ENCODE measurements around the gene ASCL2. TPM values are rescaled to one million over a fixed set of nuclear protein-coding genes. Genes with fewer than 3 reads are reported as not detected.
A peak's percentile ranks its signal among the peaks of the same experiment; 100 is the strongest.

ASCL2 gene, protein sequence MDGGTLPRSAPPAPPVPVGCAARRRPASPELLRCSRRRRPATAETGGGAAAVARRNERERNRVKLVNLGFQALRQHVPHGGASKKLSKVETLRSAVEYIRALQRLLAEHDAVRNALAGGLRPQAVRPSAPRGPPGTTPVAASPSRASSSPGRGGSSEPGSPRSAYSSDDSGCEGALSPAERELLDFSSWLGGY
- not detected for polyA plus RNA-seq (2013, experiment 1 of 4)
- 0.23 TPM for polyA plus RNA-seq (2013, experiment 2 of 4)
- 0.21 TPM for polyA plus RNA-seq (2013, experiment 3 of 4)
- polyA plus RNA-seq (2013, experiment 4 of 4) = 0.24 TPM

DNA sequence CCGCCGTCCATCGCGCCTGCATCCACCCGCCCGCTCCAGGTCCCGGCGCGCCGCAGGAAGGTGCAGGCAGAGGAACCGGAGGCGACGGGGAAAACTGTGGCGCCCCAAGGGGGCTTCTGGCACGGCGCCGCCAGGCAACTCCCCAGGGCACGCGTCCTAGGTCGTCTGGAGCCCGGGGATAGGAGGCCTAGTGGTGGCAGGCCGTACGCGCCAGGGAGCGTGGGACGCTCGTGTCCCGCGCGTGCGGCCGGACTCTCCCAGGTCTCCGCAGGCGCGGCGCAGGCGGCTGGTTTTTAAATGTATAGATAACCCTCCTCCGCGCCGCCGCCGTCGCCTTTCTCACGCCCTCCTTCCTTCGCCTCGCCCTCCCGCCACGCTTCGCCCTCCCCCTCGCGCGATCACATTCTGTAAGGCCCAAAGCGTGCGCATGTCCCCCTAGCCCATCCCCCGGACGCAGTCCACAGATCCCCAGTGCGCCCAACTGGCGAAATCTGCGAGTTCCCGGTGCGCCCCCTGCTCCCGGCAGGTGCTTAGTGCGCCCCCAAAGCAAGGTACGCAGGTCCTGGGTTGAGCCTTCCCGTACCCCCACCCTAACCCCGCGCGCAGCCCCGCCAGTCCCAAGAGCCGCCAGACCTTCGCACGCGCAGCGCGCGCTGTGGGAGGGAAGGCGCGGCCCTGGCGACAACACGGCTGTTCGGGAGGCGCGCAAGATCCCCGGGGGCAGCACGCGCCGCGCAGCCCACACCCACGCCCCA is at the start of gene ASCL2:
Gene ASCL2, minus strand, starts transcription at position 267 of the 755 bp plus-strand sequence. Its CDS starts 256 bp downstream, at position 11.
- Histone ChIP-seq H3K9me3 (ENCODE audit: control insufficient read depth, low read length) (no peaks in the 10 kb centered on the region), H3K4me1 (ENCODE audit: control insufficient read depth, insufficient read depth, low read length) (no peaks in the 10 kb centered on the region), H3K4me3 (ENCODE audit: insufficient read depth, low read depth, low read length) (peak within 1 kb of the TSS; percentile 29), H3K36me3 (ENCODE audit: control insufficient read depth, insufficient read depth, low read length) (no peaks in the 10 kb centered on the region), H3K27ac (ENCODE audit: insufficient read depth, low read depth, low read length, poor library complexity, severe bottlenecking) (no peak within 1 kb of the TSS), H3K27me3 (ENCODE audit: control insufficient read depth, insufficient read depth, low read length, poor library complexity, severe bottlenecking) (peaks cover 84% of the 10 kb centered on the region)
- 31 to 38% methylated on average over 89 of the region's 89 CpGs for WGBS, 2 experiments

DNA sequence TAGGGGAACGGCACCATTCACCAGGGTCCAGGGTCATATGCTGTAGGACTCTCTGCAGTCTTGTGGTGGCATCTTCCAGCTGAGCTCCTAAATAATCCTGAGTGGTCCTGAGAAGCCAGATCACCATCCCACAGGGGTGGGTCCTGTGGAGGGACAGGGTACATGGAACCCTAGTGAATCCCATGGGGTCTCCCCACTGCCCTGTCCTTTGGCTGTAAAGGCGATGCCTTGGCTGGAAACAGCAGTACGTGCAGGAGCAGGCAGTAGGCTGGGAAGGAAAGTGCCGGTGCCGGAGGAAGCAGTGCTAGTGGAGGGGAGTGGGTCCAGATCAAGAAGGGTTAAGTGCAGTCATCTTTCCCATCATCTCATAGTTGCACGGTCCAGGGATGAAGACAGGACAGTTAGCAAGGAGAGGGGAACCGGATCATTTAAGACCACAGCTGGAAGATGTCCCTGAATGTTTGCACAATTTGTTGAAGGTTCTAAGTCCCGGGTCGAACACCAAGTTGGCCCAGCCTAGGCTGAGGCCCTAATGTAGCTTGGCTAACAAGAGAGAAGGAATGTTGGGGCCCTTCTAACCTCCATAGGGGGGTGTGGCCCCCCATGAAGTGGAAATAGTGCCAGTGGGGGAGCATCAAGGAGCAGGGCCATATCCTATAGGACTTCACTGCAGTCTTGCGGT is 49.5 kb upstream of the ASCL2 start:
- H3K27ac ChIP-seq (ENCODE audit: insufficient read depth, low read depth, low read length, poor library complexity, severe bottlenecking) = no peak overlapping the region
- H3K9me3 ChIP-seq (ENCODE audit: control insufficient read depth, low read length) = no peaks in the 10 kb centered on the region
- no peaks in the 10 kb centered on the region for H3K36me3 ChIP-seq (ENCODE audit: control insufficient read depth, insufficient read depth, low read length)
- 92 to 94% methylated on average over 10 of the region's 10 CpGs for WGBS, 2 experiments
- no peaks in the 10 kb centered on the region for H3K27me3 ChIP-seq (ENCODE audit: control insufficient read depth, insufficient read depth, low read length, poor library complexity, severe bottlenecking)
- no peaks in the 10 kb centered on the region for H3K4me1 ChIP-seq (ENCODE audit: control insufficient read depth, insufficient read depth, low read length)
- no peak overlapping the region for H3K4me3 ChIP-seq (ENCODE audit: insufficient read depth, low read depth, low read length)

DNA sequence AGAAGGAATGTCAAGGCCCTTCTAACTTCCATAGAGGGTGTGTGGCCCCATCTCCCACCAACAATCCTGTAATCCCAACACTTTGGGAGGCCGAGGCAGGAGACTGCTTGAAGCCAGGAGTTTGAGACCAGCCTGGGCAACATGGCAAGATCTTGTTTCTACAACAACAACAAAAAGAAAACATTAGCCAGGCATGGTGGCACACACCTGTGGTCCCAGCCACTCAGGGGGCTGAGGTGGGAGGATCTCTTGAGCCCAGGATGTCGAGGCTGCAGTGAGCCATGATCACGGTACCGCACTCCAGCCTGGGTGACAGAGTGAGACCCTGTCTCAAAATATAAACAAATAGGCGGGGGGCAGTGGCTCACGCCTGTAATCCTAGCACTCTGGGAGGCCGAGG is 48.3 kb upstream of the ASCL2 start:
- Histone ChIP-seq H3K4me3 (ENCODE audit: insufficient read depth, low read depth, low read length) (no peak overlapping the region), H3K36me3 (ENCODE audit: control insufficient read depth, insufficient read depth, low read length) (no peaks in the 10 kb centered on the region)

DNA sequence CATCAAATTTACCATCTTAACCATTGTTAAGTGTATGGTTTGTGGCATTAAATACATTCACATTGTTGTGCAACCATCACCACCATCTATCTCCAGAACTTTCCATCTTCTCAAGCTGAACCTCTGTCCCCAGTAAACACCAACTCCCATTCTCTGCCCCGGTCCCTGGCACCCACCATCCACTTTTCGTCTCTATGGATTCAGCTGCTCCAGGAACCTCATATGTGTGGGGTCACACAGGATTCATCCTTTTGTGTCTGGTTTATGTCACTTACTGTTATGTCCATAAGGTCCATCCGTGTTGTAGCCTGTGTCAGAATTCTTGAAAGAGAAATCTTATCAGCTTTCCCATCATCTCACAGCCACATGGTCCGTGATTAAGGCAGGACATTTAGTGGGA is 47.7 kb upstream of the ASCL2 start:
- Histone ChIP-seq H3K27ac (ENCODE audit: insufficient read depth, low read depth, low read length, poor library complexity, severe bottlenecking) (no peak overlapping the region), H3K4me1 (ENCODE audit: control insufficient read depth, insufficient read depth, low read length) (no peaks in the 10 kb centered on the region), H3K27me3 (ENCODE audit: control insufficient read depth, insufficient read depth, low read length, poor library complexity, severe bottlenecking) (no peaks in the 10 kb centered on the region), H3K4me3 (ENCODE audit: insufficient read depth, low read depth, low read length) (no peak overlapping the region), H3K36me3 (ENCODE audit: control insufficient read depth, insufficient read depth, low read length) (no peaks in the 10 kb centered on the region), H3K9me3 (ENCODE audit: control insufficient read depth, low read length) (no peaks in the 10 kb centered on the region)
- 93 to 94% methylated on average over 4 of the region's 4 CpGs for WGBS, 2 experiments

More for the DNA sequence above, 48.3 kb upstream of the ASCL2 start:
- no peak overlapping the region for H3K27ac ChIP-seq (ENCODE audit: insufficient read depth, low read depth, low read length, poor library complexity, severe bottlenecking)
- H3K27me3 ChIP-seq (ENCODE audit: control insufficient read depth, insufficient read depth, low read length, poor library complexity, severe bottlenecking) = no peaks in the 10 kb centered on the region
- no peaks in the 10 kb centered on the region for H3K9me3 ChIP-seq (ENCODE audit: control insufficient read depth, low read length)
- 86 to 89% methylated on average over 7 of the region's 7 CpGs for WGBS, 2 experiments
- H3K4me1 ChIP-seq (ENCODE audit: control insufficient read depth, insufficient read depth, low read length) = no peaks in the 10 kb centered on the region

- no peak overlapping the region for H3K4me3 ChIP-seq (ENCODE audit: insufficient read depth, low read depth, low read length)
- H3K27me3 ChIP-seq (ENCODE audit: control insufficient read depth, insufficient read depth, low read length, poor library complexity, severe bottlenecking) = no peaks in the 10 kb centered on the region
- H3K9me3 ChIP-seq (ENCODE audit: control insufficient read depth, low read length) = no peaks in the 10 kb centered on the region
- 91 to 92% methylated on average over 17 of the region's 17 CpGs for WGBS, 2 experiments
- no peaks in the 10 kb centered on the region for H3K36me3 ChIP-seq (ENCODE audit: control insufficient read depth, insufficient read depth, low read length)
- no peak overlapping the region for H3K27ac ChIP-seq (ENCODE audit: insufficient read depth, low read depth, low read length, poor library complexity, severe bottlenecking)
- no peaks in the 10 kb centered on the region for H3K4me1 ChIP-seq (ENCODE audit: control insufficient read depth, insufficient read depth, low read length)
Observed at GRCh38 chr11:2317354-2318050, 47.1 kb upstream of the ASCL2 start.

DNA sequence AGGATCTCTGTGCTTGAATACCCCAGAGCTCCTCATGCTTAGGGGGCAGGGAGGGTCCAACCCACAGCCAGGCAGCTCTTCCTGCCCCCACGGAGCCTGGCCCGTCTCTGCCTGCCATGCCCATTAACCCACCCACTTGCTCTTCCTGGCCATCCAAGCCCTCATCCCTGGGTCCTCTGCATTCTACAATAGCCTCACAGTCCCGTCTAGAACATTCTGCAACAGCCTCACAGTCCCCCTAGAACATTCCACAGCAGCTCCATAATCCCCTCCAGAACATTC is 46.5 kb upstream of the ASCL2 start:
- 90 to 91% methylated on average over 3 of the region's 3 CpGs for WGBS, 2 experiments
- H3K27ac ChIP-seq (ENCODE audit: insufficient read depth, low read depth, low read length, poor library complexity, severe bottlenecking) = no peak overlapping the region
- no peak overlapping the region for H3K4me3 ChIP-seq (ENCODE audit: insufficient read depth, low read depth, low read length)
- H3K27me3 ChIP-seq (ENCODE audit: control insufficient read depth, insufficient read depth, low read length, poor library complexity, severe bottlenecking) = no peaks in the 10 kb centered on the region
- H3K9me3 ChIP-seq (ENCODE audit: control insufficient read depth, low read length) = no peaks in the 10 kb centered on the region
- no peaks in the 10 kb centered on the region for H3K4me1 ChIP-seq (ENCODE audit: control insufficient read depth, insufficient read depth, low read length)
- no peaks in the 10 kb centered on the region for H3K36me3 ChIP-seq (ENCODE audit: control insufficient read depth, insufficient read depth, low read length)

DNA sequence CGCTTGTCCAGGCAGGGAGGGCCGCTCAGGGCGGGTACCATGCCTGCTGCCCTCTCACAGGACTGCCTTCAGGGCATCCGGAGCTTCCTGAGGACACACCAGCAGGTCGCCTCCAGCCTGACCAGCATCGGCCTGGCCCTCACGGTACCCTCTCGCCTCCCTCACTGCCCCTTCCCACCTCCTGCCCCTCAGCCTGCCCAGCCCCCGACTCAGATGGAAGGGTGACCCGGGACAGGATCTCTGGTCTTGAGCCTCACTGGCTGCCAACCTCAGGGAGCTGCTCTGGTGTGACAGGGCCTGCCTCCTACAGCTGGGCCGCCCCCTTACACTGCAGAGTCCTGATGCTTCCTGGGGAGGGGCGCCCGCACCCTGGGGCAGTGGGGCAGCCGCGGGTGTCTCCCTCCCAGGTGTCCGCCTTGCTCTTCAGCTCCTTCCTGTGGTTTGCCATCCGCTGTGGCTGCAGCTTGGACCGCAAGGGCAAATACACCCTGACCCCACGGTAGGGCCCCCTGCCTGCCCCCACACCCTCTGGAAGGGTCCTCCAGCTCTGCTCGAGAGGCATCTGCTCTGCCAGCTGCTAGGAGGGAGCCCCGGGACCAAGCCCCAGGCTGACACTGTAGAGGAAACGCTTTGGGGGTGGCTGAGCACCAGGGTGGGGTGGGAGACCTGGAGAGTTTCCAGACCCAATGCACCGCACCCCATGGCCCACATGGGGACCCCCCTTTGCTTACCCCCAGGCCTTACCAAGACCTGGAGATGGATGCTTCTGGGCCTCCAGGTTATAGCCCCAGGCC is 46.0 kb upstream of the ASCL2 start:
- H3K9me3 ChIP-seq (ENCODE audit: control insufficient read depth, low read length) = no peaks in the 10 kb centered on the region
- WGBS, 2 experiments = 93% methylated on average over 23 of the region's 23 CpGs
- no peaks in the 10 kb centered on the region for H3K4me1 ChIP-seq (ENCODE audit: control insufficient read depth, insufficient read depth, low read length)
- H3K27me3 ChIP-seq (ENCODE audit: control insufficient read depth, insufficient read depth, low read length, poor library complexity, severe bottlenecking) = no peaks in the 10 kb centered on the region
- no peak overlapping the region for H3K27ac ChIP-seq (ENCODE audit: insufficient read depth, low read depth, low read length, poor library complexity, severe bottlenecking)
- H3K36me3 ChIP-seq (ENCODE audit: control insufficient read depth, insufficient read depth, low read length) = no peaks in the 10 kb centered on the region
- no peak overlapping the region for H3K4me3 ChIP-seq (ENCODE audit: insufficient read depth, low read depth, low read length)

- no peak overlapping the region for H3K4me3 ChIP-seq (ENCODE audit: insufficient read depth, low read depth, low read length)
- H3K27ac ChIP-seq (ENCODE audit: insufficient read depth, low read depth, low read length, poor library complexity, severe bottlenecking) = no peak overlapping the region
- 90 to 91% methylated on average over 25 of the region's 25 CpGs for WGBS, 2 experiments
- no peaks in the 10 kb centered on the region for H3K27me3 ChIP-seq (ENCODE audit: control insufficient read depth, insufficient read depth, low read length, poor library complexity, severe bottlenecking)
- H3K4me1 ChIP-seq (ENCODE audit: control insufficient read depth, insufficient read depth, low read length) = no peaks in the 10 kb centered on the region
- H3K9me3 ChIP-seq (ENCODE audit: control insufficient read depth, low read length) = no peaks in the 10 kb centered on the region
- no peaks in the 10 kb centered on the region for H3K36me3 ChIP-seq (ENCODE audit: control insufficient read depth, insufficient read depth, low read length)
Observed at GRCh38 chr11:2315395-2316168, 45.2 kb upstream of the ASCL2 start.

Data from ectodermal cell (in vitro differentiated cells).